GM12875 (cell line): ENCODE results near the gene FUT4.
"Not testable (repeated sequence)": the region's sequence is repeated elsewhere in the genome, so short reads cannot be mapped to it uniquely, and the experiment has no call there.

Experiments used
- H3K4me3 ChIP-seq: one replicate; pipeline ENCODE4 v1.5.1; 2011; ENCODE audit warnings: low read depth, low read length, control low read depth
- TF ChIP-seq, protein P1 (sequence below): IDR thresholded peaks from 2 replicates; pipeline ENCODE4 v1.5.1; 2011; ENCODE audit warnings: low read depth, mild to moderate bottlenecking, control low read depth, inconsistent platforms, low read length, moderate library complexity, borderline replicate concordance; ENCODE audit not compliant: insufficient read depth

Gene FUT4

DNA sequence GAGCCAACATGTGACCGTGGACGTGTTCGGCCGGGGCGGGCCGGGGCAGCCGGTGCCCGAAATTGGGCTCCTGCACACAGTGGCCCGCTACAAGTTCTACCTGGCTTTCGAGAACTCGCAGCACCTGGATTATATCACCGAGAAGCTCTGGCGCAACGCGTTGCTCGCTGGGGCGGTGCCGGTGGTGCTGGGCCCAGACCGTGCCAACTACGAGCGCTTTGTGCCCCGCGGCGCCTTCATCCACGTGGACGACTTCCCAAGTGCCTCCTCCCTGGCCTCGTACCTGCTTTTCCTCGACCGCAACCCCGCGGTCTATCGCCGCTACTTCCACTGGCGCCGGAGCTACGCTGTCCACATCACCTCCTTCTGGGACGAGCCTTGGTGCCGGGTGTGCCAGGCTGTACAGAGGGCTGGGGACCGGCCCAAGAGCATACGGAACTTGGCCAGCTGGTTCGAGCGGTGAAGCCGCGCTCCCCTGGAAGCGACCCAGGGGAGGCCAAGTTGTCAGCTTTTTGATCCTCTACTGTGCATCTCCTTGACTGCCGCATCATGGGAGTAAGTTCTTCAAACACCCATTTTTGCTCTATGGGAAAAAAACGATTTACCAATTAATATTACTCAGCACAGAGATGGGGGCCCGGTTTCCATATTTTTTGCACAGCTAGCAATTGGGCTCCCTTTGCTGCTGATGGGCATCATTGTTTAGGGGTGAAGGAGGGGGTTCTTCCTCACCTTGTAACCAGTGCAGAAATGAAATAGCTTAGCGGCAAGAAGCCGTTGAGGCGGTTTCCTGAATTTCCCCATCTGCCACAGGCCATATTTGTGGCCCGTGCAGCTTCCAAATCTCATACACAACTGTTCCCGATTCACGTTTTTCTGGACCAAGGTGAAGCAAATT lies 1.8 kb downstream of the FUT4 start:
- H3K4me3 ChIP-seq, result no peak overlapping the region
- TF ChIP-seq, protein P1, sequence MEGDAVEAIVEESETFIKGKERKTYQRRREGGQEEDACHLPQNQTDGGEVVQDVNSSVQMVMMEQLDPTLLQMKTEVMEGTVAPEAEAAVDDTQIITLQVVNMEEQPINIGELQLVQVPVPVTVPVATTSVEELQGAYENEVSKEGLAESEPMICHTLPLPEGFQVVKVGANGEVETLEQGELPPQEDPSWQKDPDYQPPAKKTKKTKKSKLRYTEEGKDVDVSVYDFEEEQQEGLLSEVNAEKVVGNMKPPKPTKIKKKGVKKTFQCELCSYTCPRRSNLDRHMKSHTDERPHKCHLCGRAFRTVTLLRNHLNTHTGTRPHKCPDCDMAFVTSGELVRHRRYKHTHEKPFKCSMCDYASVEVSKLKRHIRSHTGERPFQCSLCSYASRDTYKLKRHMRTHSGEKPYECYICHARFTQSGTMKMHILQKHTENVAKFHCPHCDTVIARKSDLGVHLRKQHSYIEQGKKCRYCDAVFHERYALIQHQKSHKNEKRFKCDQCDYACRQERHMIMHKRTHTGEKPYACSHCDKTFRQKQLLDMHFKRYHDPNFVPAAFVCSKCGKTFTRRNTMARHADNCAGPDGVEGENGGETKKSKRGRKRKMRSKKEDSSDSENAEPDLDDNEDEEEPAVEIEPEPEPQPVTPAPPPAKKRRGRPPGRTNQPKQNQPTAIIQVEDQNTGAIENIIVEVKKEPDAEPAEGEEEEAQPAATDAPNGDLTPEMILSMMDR, result no peak

DNA sequence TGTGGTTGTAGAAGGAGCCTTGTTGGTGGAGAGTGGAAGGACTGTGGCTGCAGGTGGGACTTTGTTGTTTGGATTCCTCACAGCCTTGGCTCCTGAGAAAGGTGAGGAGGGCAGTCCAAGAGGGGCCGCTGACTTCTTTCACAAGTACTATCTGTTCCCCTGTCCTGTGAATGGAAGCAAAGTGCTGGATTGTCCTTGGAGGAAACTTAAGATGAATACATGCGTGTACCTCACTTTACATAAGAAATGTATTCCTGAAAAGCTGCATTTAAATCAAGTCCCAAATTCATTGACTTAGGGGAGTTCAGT lies 2.4 kb downstream of the FUT4 start:
- TF ChIP-seq, protein P1, result no peak
- no peak overlapping the region for H3K4me3 ChIP-seq

DNA sequence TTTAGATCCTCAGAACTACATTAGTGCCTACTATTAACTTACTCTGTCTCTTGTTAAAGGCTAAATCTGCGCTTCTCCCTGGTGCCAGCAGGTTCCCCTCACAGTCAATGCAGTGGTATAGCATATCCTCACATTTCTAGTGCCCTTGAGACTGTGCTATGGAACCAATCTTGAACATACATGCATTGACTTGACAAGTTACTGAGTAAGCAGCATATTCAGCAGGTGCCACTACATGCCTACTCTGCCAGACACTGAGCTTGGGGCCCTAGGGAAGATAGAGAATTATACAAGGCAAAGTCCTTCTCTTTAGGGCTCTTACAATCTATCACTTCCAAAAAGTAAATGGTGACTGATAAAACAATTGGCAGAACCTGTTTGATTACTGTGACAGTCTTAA lies 3.2 kb downstream of the FUT4 start:
- TF ChIP-seq, protein P1, result no peak
- no peak overlapping the region for H3K4me3 ChIP-seq

DNA sequence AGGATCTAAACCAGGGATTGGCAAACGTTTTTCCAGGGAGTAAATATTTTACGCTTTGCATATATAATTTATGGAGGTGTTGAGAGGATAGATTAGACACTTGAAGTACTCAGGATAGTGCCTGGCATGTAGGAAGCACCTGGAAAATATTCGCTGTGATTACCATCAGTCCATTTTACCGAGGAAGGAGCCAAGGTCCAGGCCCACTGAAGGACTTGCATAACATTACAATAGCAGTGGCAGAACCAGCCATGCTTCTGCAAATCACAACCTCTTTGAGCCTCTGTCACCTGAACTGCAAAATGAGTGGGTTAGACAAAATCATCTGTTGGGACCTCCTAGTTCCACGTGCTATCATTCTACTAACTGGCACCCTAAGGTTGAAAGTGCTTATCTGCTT lies 5.4 kb downstream of the FUT4 start:
- TF ChIP-seq, protein P1, result no peak
- H3K4me3 ChIP-seq, result no peak overlapping the region

DNA sequence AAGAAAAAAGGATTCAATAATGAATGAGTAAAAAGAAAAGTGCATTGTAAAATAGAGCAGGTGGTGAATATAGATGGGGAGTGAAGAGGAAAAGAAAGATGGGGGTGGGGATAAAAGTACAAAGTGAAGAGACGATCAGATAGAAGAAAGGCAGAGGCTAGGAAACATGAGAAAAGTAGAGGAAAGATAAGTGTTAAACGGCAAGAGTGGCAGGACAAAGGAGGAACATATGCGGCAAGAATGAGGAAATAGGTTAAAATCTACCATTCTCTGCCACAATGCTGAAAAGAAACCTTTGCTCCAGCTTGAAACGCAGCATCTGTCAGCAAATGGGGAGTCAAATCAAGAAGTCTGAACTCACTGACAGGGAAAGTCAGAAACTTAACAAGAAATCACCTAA lies 6.8 kb downstream of the FUT4 start:
- TF ChIP-seq, protein P1, result no peak
- no peak overlapping the region for H3K4me3 ChIP-seq

DNA sequence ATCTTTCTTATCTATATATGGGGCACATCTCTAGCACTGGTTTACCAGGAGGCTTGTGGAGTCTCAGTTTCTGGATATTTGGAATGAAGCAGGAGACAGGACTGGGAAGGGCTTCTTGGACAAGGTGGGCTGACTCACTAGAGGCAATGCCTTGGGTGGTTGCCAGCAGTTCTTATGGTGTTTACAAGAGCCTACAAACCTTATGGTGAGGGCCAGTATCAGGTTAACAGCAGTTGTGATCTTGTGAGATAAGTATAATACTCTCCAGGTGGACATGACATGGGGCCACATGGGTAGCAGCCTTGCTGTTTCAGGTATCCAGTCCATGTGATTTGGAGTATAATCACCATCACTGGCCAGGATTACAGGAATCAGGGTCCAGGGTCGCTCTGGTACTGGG lies 10.2 kb downstream of the FUT4 start:
- TF ChIP-seq, protein P1, result no peak
- no peak overlapping the region for H3K4me3 ChIP-seq

DNA sequence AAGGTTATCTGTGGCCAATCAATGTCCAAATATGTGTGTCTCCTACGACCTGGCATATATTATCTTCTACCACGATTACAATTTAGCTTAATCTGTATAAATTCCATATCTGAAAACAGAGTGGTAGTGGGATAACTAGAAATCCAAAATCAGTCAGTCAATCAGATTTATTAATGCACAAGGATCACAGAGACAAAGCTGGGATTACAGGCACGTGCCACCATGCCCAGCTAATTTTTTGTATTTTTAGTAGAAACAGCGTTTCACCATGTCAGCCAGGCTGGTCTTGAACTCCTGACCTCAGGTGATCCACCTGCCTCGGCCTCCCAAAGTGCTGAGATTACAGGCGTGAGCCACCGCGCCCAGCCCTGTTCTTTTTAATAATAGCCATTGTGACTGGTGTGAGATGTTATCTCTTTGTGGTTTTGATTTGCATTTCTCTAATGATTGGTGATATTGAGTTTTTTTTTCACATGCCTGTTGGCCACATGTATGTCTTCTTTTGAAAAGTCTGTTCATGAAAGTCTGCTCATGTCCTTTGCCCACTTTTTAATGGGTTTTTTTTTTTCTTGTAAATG lies 12.1 kb downstream of the FUT4 start:
- not testable (repeated sequence) for H3K4me3 ChIP-seq
